ENCODE measurements around the gene ALG5. TPM values are rescaled to one million over a fixed set of nuclear protein-coding genes. Genes with fewer than 3 reads are reported as not detected.

ALG5 gene, protein sequence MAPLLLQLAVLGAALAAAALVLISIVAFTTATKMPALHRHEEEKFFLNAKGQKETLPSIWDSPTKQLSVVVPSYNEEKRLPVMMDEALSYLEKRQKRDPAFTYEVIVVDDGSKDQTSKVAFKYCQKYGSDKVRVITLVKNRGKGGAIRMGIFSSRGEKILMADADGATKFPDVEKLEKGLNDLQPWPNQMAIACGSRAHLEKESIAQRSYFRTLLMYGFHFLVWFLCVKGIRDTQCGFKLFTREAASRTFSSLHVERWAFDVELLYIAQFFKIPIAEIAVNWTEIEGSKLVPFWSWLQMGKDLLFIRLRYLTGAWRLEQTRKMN
- 10 to 100 TPM in 6 of 9 donors, 1 to 10 TPM in 3; 8.4 to 15.2 (median 11.6) TPM for total RNA-seq
- polyA plus RNA-seq: 10 to 100 TPM; 13.4 to 31.8 TPM
- long read RNA-seq, donor 1, transcript ALG5-201 (10 exons, 1,154 nt): major isoform, 12 of 14 reads
- long read RNA-seq, donor 1, partial matches to known transcripts: 1 of 14 reads
- long read RNA-seq, donor 1, other reads (novel, unspliced or antisense): 1 of 14 reads
- long read RNA-seq, donor 2, transcript ALG5-201 (10 exons, 1,154 nt): major isoform, 58 of 65 reads
- long read RNA-seq, donor 2, partial matches to known transcripts: 1 of 65 reads
- long read RNA-seq, donor 2, other reads (novel, unspliced or antisense): 6 of 65 reads
- long read RNA-seq, donor 3, transcript ALG5-201 (10 exons, 1,154 nt): major isoform, 11 of 12 reads
- long read RNA-seq, donor 3, partial matches to known transcripts: 0 of 12 reads
- long read RNA-seq, donor 3, other reads (novel, unspliced or antisense): 1 of 12 reads

DNA sequence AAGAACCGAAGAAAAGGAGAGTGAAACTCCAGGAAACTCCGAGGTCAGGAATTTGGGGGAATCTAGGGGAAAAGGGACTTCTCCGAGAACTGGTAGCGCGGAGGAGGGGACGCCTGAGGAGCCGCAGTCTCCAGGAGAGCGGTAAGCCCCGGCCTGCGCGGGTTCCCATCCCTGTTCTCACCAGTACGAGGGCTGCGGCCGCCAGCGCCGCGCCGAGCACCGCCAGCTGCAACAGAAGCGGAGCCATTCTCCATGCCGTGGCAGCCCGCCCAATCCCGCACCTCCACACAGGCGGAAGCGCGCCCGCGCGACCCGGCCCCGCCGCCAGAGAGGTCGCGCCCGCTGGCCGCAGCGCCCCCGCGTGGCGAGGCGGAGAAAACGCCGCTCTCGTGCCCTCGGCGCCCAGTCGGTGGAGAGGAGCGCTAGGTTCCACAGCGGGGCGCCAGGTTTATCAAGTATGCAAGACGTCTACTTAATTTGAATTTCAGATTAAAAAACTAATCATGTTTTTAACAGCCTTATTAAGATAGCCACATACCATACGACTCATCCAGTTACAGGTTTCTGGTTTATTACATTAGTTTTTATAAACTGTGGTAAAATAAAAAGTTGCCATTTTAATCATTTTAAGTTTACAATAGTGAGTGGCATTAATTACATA is at the start of gene ALG5:
ALG5 (minus strand) TSS at position 287 of the 661 bp plus-strand sequence; CDS start at position 247, 40 bp downstream.
- DNase-seq (peak; percentile 90 to 95 (median 92)), ATAC-seq (peak; percentile 73 to 89 (median 88))
- H3K36me3 ChIP-seq: peaks cover 0 to 38% (median 34%) of the 10 kb centered on the region in 9 donors
- H3K27me3 ChIP-seq: no peaks in the 10 kb centered on the region
- no peaks in the 10 kb centered on the region for H3K9me3 ChIP-seq
- WGBS, 4 donors: 0% methylated on average over 40 to 52 of the region's 52 CpGs
- peak within 1 kb of the TSS; percentile 75 to 99 (median 88) for H3K4me3 ChIP-seq
- TF ChIP-seq, protein P1, sequence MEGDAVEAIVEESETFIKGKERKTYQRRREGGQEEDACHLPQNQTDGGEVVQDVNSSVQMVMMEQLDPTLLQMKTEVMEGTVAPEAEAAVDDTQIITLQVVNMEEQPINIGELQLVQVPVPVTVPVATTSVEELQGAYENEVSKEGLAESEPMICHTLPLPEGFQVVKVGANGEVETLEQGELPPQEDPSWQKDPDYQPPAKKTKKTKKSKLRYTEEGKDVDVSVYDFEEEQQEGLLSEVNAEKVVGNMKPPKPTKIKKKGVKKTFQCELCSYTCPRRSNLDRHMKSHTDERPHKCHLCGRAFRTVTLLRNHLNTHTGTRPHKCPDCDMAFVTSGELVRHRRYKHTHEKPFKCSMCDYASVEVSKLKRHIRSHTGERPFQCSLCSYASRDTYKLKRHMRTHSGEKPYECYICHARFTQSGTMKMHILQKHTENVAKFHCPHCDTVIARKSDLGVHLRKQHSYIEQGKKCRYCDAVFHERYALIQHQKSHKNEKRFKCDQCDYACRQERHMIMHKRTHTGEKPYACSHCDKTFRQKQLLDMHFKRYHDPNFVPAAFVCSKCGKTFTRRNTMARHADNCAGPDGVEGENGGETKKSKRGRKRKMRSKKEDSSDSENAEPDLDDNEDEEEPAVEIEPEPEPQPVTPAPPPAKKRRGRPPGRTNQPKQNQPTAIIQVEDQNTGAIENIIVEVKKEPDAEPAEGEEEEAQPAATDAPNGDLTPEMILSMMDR (IDR thresholded peaks at IDR 0.05): peak; percentile 88 to 100 (median 99)
- peak in 1 of 2 donors; percentile 72 for TF ChIP-seq POLR2A (IDR thresholded peaks at IDR 0.05)
- intact Hi-C loops (cut with DNase I): loop anchor here in 1 of 10 donors (5.0 kb wide), 1 partner anchor 58 kb away; the partner anchor contains the start of gene SUPT20H
- H3K27ac ChIP-seq: peak within 1 kb of the TSS; percentile 86 to 100 (median 98)
- peaks cover 0 to 24% (median 18%) of the 10 kb centered on the region in 12 donors for H3K4me1 ChIP-seq

DNA sequence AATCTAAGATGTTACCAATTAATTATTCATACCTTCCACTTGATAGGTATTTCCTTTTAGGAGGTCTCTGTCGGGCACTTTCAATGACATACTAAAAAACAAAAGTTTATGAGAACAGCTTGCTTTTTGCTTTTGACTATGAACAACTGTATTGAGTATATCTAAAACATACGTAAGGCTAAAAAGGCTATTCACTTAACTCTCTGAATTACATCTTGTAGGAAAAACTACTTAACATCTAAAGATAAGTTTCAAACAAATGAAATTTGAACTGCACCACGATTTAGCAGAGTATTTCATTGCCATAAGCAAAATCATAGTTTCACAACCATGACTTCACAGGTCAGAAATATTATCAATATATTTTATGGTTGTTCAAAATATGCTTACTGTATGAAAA is 48.7 kb upstream of the ALG5 start:
- intact Hi-C loops (cut with DNase I): no loop called here
- TF ChIP-seq POLR2A (IDR thresholded peaks at IDR 0.05): no peak
- TF ChIP-seq, protein P1 (IDR thresholded peaks at IDR 0.05): no peak
- H3K27me3 ChIP-seq: no peaks in the 10 kb centered on the region
- H3K4me1 ChIP-seq: peaks cover 0 to 9% (median 0%) of the 10 kb centered on the region in 12 donors
- H3K27ac ChIP-seq: no peak overlapping the region
- H3K36me3 ChIP-seq: peaks cover 0 to 77% (median 56%) of the 10 kb centered on the region in 9 donors
- no peak for DNase-seq
- no peak overlapping the region for H3K4me3 ChIP-seq
- peaks cover 0 to 6% (median 0%) of the 10 kb centered on the region in 12 donors for H3K9me3 ChIP-seq
- no peak for ATAC-seq
- WGBS, 4 donors: 89 to 93% (median 91%) methylated on average over 3 of the region's 3 CpGs

DNA sequence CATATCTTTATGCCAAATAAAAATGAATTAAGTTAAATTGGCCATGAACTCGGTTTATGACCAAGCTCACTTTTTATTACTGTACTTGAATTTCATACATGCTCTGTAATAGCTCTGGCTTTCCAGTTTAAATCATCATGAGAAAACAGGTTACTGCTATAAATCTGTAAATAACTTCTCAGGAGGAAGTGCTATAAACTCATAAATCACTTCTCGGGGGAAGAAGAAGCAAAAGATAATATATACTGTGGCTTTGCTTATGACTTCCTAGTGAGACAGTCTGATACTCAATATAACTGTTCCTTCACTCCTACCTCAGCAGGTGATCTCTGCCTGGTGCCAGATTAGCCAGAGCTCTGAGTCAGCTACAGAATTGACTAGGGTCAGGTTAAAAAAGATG is 47.9 kb upstream of the ALG5 start:
- intact Hi-C loops (cut with DNase I): no loop called here
- WGBS, 4 donors: 88 to 94% (median 91%) methylated on average over 2 of the region's 2 CpGs
- H3K36me3 ChIP-seq: peaks cover 0 to 84% (median 62%) of the 10 kb centered on the region in 9 donors
- DNase-seq (no peak), ATAC-seq (no peak)
- no peak overlapping the region for H3K4me3 ChIP-seq
- TF ChIP-seq POLR2A (IDR thresholded peaks at IDR 0.05): no peak
- TF ChIP-seq, protein P1 (IDR thresholded peaks at IDR 0.05): no peak
- no peaks in the 10 kb centered on the region for H3K9me3 ChIP-seq
- H3K27ac ChIP-seq: no peak overlapping the region
- peaks cover 0 to 9% (median 0%) of the 10 kb centered on the region in 12 donors for H3K4me1 ChIP-seq
- no peaks in the 10 kb centered on the region for H3K27me3 ChIP-seq
